Activated CD4-positive, alpha-beta T cell treated with anti-CD3 and anti-CD28 coated beads for 24 hours (primary cell): ENCODE results near the gene GSTA1.
"Not testable (repeated sequence)": the region's sequence is repeated elsewhere in the genome, so short reads cannot be mapped to it uniquely, and the experiment has no call there.

Source experiments
- DNase-seq, 2 donors: peaks; one replicate each; pipeline ENCODE4 v3.0.0-alpha.2; 2020; ENCODE audit warnings: low read depth in 2 of 2

GSTA1 gene

DNA sequence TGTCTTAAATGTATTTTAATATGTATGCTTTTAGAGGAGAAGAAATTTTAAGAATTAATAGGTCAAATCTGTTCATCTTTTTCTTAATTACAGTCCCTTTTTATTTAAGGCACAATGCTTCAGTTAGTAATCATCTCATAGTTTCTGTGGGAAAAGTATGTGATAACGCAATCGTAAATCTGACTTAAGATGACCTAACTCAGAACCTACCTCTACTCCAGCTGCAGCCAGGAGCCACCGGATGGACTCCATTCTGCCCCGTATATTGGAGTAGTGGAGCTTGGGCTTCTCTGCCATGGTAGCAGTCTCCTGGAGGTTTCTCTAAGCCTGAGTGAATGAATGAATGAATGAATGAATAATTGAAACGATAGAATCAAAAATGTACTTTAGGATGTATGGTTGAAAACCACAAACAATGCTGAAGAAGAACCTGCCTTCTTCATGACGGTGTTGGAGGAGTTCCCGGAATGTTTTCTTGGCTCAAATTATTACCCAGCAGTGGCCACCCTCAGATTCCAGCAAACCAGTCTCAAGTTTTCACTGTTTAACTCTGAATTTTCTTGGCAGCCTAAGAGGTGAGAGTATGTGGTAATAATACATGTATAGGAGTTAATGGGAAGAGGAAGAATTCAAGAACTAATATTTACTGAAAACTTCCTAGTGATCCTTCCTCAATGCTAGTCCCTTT lies 45.8 kb downstream of the GSTA1 start:
- not testable (repeated sequence) for DNase-seq

DNA sequence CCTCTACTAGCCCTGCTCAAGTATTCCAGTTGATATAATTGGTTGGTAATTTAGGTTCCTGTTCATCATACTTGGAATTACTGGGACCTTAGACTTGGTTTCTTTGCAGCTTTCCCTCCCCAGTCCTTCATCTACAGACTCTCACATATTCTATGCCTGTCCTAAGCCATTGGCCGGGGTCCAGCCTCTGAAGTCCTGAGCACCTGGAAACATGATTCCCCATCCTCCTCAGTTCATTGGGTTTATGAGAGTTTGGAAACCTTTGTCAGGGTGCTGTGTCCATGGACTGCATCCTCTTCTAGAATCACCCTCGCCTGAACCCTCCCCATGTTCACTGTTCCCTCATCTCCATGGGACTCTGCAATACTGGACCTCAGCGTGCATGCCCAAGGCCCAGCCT lies 49.2 kb downstream of the GSTA1 start:
- no peak for DNase-seq

DNA sequence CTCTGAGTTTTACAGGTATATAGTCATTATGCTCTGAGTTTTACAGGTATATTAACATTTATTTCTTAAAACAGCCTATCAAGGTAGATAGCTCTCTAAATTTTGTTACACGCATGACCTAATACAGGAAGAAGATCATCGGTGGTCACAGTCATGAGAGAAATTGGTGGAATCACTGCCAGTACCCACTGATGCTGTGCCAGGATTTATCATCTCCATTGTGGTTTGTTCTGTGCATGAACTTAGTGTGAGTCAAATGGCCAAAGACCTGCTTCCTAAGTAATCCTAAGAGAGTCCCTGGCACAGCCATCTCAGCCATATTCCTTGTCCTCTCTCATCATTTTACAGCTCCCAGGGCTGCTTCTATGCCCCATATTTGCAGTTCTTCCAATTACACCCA lies 50.5 kb downstream of the GSTA1 start:
- DNase-seq, result not testable (repeated sequence)

DNA sequence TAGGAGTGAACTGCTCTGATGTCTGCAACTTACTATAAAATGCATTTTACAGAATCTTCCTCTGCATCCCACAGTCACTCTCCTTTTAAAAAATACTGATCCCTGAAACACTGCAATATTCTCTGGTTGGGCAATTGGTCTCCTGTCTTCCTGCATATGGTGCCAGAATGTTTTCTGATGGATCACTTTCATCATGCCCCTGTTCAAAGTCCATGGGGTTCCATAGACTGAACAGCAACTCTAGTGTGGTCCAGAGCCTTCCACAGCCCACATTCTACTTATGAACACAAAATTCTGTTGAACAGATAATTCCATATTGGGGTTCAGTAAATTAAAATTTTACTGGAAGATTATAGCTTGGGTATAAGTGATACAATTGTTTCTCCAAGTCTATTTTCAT lies 51.3 kb downstream of the GSTA1 start:
- no peak for DNase-seq

DNA sequence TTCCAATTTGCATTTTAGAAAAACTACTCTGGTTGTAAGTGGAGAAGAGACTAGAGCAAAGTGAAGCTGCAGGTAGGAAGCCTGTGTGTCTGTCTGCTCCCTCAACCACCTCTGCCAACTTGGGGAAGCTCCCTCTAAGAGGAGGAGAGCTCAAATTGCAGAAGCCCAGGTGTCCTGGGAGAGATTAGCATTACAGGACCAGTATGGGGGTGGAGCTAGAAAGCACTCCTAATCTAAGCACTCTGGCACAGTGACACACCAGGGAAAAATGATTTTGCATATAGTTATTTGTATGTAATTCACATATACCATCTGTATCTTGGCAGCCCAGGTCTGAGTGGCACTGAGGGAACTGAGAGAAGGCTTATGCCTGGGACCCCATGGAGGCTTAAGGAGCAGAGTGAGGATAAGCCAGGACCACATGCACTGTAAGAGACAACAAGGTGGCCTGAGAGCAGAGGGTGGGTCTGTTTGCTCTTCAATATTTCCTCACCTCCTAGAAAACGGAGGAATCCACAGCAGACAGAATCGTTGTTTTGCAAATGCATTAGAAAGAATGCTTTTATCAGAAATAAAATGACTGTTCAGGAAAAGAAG lies 54.0 kb downstream of the GSTA1 start:
- DNase-seq, result no peak

DNA sequence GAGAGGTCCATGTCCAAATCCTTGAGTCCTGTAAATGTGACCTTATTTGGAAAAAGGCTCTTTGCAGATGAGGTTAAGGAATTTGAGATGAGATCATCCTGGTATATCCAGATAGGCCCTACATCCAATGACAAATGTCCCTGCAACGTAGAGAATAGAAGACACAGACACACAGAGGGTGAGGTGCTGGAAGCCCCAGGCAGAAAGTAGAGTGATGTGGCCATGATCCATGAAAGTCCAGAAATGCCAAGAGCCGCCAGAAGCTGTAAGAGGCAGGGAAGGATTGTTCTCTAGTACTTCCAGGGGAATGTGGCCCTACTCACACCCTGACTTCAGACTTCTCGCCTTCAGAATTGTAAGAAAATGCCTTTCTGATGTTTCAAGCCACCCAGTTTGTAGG lies 56.3 kb downstream of the GSTA1 start:
- not testable (repeated sequence) for DNase-seq

DNA sequence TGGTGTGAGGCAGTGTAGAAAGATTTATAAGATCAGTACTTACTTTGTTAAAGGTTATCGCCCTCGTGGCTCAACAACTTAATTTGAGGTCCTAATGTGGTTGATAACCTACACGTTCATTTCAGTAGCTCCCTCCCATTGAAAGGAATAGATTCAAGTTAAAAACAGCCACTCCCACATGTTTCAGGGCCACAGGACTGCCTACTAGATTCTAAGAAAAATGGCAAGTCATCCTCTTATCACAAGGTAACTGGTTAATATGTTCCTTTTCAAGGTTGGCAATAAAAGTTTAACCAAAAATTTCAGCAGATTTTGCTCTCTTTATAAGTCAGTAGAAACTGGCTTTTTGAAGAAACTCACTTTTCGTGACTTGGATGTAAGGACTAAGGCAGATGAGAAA lies 57.4 kb downstream of the GSTA1 start:
- no peak for DNase-seq

DNA sequence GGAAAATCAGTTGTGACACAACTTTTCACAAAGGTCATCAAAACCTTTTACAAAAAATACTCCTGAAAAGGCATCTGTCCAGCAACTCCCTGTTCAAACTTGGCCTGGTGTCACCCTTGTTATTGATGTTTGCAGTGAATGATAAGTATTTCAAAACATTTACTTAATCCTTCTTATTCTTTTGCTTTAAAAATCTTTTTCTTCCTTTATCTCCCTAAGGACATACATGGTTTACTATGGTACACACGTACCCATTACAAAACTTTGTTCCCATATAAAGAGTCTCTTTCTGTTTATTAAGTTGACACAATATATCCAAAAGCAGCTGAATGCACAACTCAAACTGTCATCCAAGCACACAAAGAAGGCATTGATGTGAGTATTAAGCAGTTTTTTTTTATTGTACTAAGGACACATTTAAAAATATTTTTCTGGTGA lies 57.8 kb downstream of the GSTA1 start:
- DNase-seq, result no peak

DNA sequence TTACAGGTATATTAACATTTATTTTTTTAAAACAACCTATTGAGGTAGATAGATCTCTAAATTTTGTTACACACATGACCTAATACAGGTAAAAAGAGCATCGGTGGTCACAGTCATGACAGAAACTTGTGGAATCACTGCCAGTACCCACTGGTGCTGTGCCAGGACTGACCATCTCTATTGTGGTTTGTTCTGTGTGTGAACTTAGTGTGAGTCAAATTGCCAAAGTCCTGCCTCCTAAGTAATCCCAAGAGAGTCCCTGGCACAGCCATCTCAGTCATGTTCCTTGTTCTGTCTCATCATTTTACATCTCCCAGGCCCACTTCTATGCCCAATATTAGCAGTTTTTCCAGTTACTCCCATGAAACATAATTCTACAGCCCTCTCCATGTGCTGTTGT lies 61.7 kb downstream of the GSTA1 start:
- no peak for DNase-seq
